GM12878 (cell line): ENCODE results near the gene SIGLECL1. TPM values are rescaled to one million over a fixed set of nuclear protein-coding genes. Genes with fewer than 3 reads are reported as not detected.

ENCODE experiments used
- ATAC-seq: fragments of 200-7000 bp; cut with Tn5 transposase; 3 replicates; pipeline ENCODE4 v1.9.1; 2020; ENCODE audit warnings: mild to moderate bottlenecking, moderate library complexity
- BruUV-seq: library from RNA; stranded (reverse); fragments of 400-500 nt; replicated peaks from 2 replicates; lab custom pipeline; 2021; lab: Mats Ljungman, UMichigan
- CTCF ChIA-PET: fragments of 300-600 bp; sonication (Branson Sonifier 250); formaldehyde crosslinking; extraction: SDS; loops from one replicate; lab custom pipeline; 2021; ENCODE audit warnings: inconsistent platforms; lab: Yijun Ruan, JAX
- POLR2A ChIA-PET: fragments of 350-600 bp; formaldehyde crosslinking; extraction: SDS; loops from one replicate; lab custom pipeline; 2021; ENCODE audit warnings: inconsistent platforms; lab: Charles Lee
- RAD21 ChIA-PET: fragments of 300-600 bp; sonication (Branson Sonifier 250); formaldehyde crosslinking; loops from one replicate; lab custom pipeline; 2023; ENCODE audit warnings: antibody characterized with exemption; ENCODE audit not compliant: unreplicated experiment; lab: Charles Lee
- SMC1A ChIA-PET: fragments of 300-600 bp; sonication (Branson Sonifier 250); formaldehyde crosslinking; loops from one replicate; lab custom pipeline; 2023; ENCODE audit not compliant: unreplicated experiment, uncharacterized antibody; lab: Charles Lee
- DNase-seq: peaks from one replicate; pipeline ENCODE4 v3.0.0-alpha.2; 2011; ENCODE audit warnings: low read depth, low spot score
- FAIRE-seq: peaks from 3 replicates; lab custom pipeline; 2011; peaks lifted over from hg19 to GRCh38; lab: Jason Lieb, UNC
- H2AFZ ChIP-seq: 2 replicates; pipeline ENCODE4 v1.6.0; 2011; ENCODE audit warnings: low read depth, low read length, control low read depth; ENCODE audit not compliant: control insufficient read depth
- H3K27ac ChIP-seq: 2 replicates; pipeline ENCODE4 v1.5.1; 2011; ENCODE audit warnings: control low read depth; ENCODE audit not compliant: control insufficient read depth, insufficient read depth
- H3K27me3 ChIP-seq, 2 experiments: replicated peaks in 1 of 2; 2 replicates each; pipeline versions ENCODE4 v1.6.0 to v1.6.1; 2011; ENCODE audit warnings: low read length in 1 of 2; ENCODE audit not compliant: control insufficient read depth in 2 of 2, insufficient read depth in 2 of 2
- H3K36me3 ChIP-seq, 2 experiments: 2 replicates each; pipeline ENCODE4 v1.5.1; 2011; ENCODE audit warnings: low read length in 1 of 2; ENCODE audit not compliant: control insufficient read depth in 2 of 2, insufficient read depth in 2 of 2
- H3K4me1 ChIP-seq: 2 replicates; pipeline ENCODE4 v1.6.1; 2011; ENCODE audit warnings: mild to moderate bottlenecking, low read length, moderate library complexity, mixed read lengths; ENCODE audit not compliant: control insufficient read depth, insufficient read depth
- H3K4me2 ChIP-seq: 2 replicates; pipeline ENCODE4 v1.6.0; 2011; ENCODE audit warnings: control low read depth; ENCODE audit not compliant: control insufficient read depth, insufficient read depth
- H3K4me3 ChIP-seq: fragments of 200-600 bp; sonication (generic); 2 replicates; pipeline ENCODE4 v1.5.1; 2016
- H3K79me2 ChIP-seq: 2 replicates; pipeline ENCODE4 v1.6.0; 2011; ENCODE audit warnings: low read length; ENCODE audit not compliant: control insufficient read depth, insufficient read depth
- H3K9ac ChIP-seq: 2 replicates; pipeline ENCODE4 v1.8.0; 2011; ENCODE audit warnings: low read length, control low read depth, mixed read lengths; ENCODE audit not compliant: control insufficient read depth, insufficient read depth
- H3K9me3 ChIP-seq: replicated peaks from 3 replicates; pipeline ENCODE4 v1.5.1; 2011; ENCODE audit warnings: mild to moderate bottlenecking, low read length; ENCODE audit not compliant: control insufficient read depth, insufficient read depth
- H4K20me1 ChIP-seq: 2 replicates; pipeline ENCODE4 v1.6.0; 2011; ENCODE audit not compliant: control insufficient read depth, insufficient read depth
- BCL11A ChIP-seq: IDR thresholded peaks from 2 replicates; pipeline ENCODE4 v1.6.1; 2011; ENCODE audit warnings: low read depth, low read length
- HDGF ChIP-seq: fragments of 450-650 bp; IDR thresholded peaks from 2 replicates; pipeline ENCODE4 v1.6.1; 2016; ENCODE audit warnings: antibody characterized with exemption
- HSF1 ChIP-seq: fragments of 150-350 bp; IDR thresholded peaks from 2 replicates; pipeline ENCODE4 v1.6.1; 2014; ENCODE audit warnings: mild to moderate bottlenecking, low read depth, low read length
- IKZF2 ChIP-seq, 2 experiments: fragments of 450-650 bp; IDR thresholded peaks; 2 replicates each; pipeline ENCODE4 v1.6.1; 2017; ENCODE audit warnings: mild to moderate bottlenecking in 2 of 2, moderate library complexity in 2 of 2
- IRF3 ChIP-seq: fragments of 450-650 bp; IDR thresholded peaks from 2 replicates; pipeline ENCODE4 v1.6.1; 2014; ENCODE audit warnings: mild to moderate bottlenecking
- MYC ChIP-seq: IDR thresholded peaks from 2 replicates; pipeline ENCODE4 v1.6.1; 2011; ENCODE audit warnings: mild to moderate bottlenecking, low read length, moderate library complexity, inconsistent platforms; ENCODE audit not compliant: insufficient read depth, insufficient replicate concordance, insufficient read length, severe bottlenecking
- NFIC ChIP-seq: IDR thresholded peaks from 2 replicates; pipeline ENCODE4 v1.6.1; 2012; ENCODE audit warnings: low read depth, mild to moderate bottlenecking, inconsistent platforms, low read length, moderate library complexity
- NRF1 ChIP-seq: conservative IDR thresholded peaks from 2 replicates; pipeline ENCODE4 v1.6.1; 2011; ENCODE audit warnings: mild to moderate bottlenecking, low read depth, low read length, improper control_type of control experiment
- PBX3 ChIP-seq: IDR thresholded peaks from 2 replicates; pipeline ENCODE4 v1.6.1; 2011; ENCODE audit warnings: mild to moderate bottlenecking, low read depth, low read length, moderate library complexity; ENCODE audit not compliant: insufficient replicate concordance
- RAD51 ChIP-seq: fragments of 450-650 bp; IDR thresholded peaks from 2 replicates; pipeline ENCODE4 v1.6.1; 2016; ENCODE audit warnings: moderate library complexity, mild to moderate bottlenecking, inconsistent platforms
- RUNX3 ChIP-seq: IDR thresholded peaks from 2 replicates; pipeline ENCODE4 v1.6.1; 2012; ENCODE audit warnings: low read length, inconsistent platforms
- SIX5 ChIP-seq: IDR thresholded peaks from 2 replicates; pipeline ENCODE4 v1.6.1; 2011; ENCODE audit warnings: mild to moderate bottlenecking, low read depth, low read length, moderate library complexity; ENCODE audit not compliant: severe bottlenecking
- STAT1 ChIP-seq: fragments of 450-650 bp; conservative IDR thresholded peaks from 2 replicates; pipeline ENCODE4 v1.6.1; 2014; ENCODE audit warnings: antibody characterized with exemption, mild to moderate bottlenecking
- ZSCAN29 ChIP-seq: fragments of 450-650 bp; IDR thresholded peaks from 2 replicates; pipeline ENCODE4 v1.6.1; 2017; ENCODE audit warnings: mild to moderate bottlenecking, moderate library complexity
- WGBS: methylation state at CpG from one replicate; pipeline ENCODE4 v1.1.6; 2016; ENCODE audit warnings: low lambda C conversion rate; ENCODE audit not compliant: insufficient replicate concordance, insufficient coverage; ENCODE audit errors: missing lambda C conversion rate; 5-methylcytosine and 5-hydroxymethylcytosine counted together
- in situ Hi-C: fragments of 300-500 bp; cut with MboI; formaldehyde crosslinking; loops from 9 replicates; pipeline ENCODE4 v1.14.3; 2018; ENCODE audit warnings: mixed read lengths
- intact Hi-C: fragments of 100-400 bp; cut with micrococcal nuclease; formaldehyde crosslinking; loops from one replicate; pipeline ENCODE4 v1.14.2; 2022; ENCODE audit not compliant: unreplicated experiment
- polyA plus RNA-seq, 11 experiments: library from polyadenylated mRNA; depleted of rRNA in 4 of 11; unstranded in 6 of 11; stranded (reverse) in 5 of 11; fragments of >200 nt; fragmentation: Nextera tagmentation in 4 of 11; fragmentation: Illumina TruSeq in 1 of 11; extraction: Ambion mirVana in 4 of 11; extraction: Trizol in 1 of 11; gene quantifications; 1 replicate in 1 of 11; 2 replicates in 10 of 11; pipeline versions ENCODE4 v1.2.1 to v1.2.3, GENCODE V29; 2011 to 2016; ENCODE audit warnings: inconsistent platforms in 2 of 11, missing spikeins in 2 of 11, low read depth in 1 of 11
- total RNA-seq, 4 experiments: library from RNA; depleted of rRNA in 3 of 4; stranded (reverse); fragments of >200 nt in 3 of 4; fragmentation: Illumina TruSeq in 1 of 4; extraction: Trizol in 1 of 4; gene quantifications; 2 replicates each; pipeline versions ENCODE4 v1.2.1 to v1.2.3, GENCODE V29; 2013 to 2021

The SIGLECL1 gene
- total and polyA plus RNA-seq, 10 of the 15 experiments (the other 5 are each of a cell fraction or from before 2014, with no cell fraction given): not detected

DNA sequence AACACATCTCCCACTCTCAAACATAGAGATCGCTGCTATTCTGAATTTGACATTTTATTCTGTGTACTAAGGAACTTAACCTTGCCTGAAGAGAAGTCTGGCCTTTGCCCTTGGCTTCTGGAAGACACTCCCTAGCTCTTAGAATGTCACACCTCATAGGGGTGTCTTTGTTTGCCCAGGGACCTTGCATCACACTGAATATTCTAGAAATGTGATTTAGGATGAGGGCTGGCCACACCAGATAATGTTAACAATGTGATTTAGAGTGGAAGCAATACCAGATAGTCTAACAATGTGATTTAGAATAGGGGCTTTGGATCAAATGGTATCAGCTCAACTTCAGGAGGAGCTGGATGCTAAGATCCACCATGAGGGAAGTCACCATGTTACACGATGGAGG is 6.6 kb downstream of the SIGLECL1 start:
- in situ Hi-C loops: loop anchor here (5.0 kb wide), 1 partner anchor 100 kb away; no protein-coding TSS in a partner anchor
- H3K9me3 ChIP-seq: no peaks in the 10 kb centered on the region
- intact Hi-C loops: no loop called here
- no peak for DNase-seq
- no peak for TF ChIP-seq PBX3
- TF ChIP-seq NRF1: no peak
- TF ChIP-seq RUNX3: no peak
- no peak for TF ChIP-seq BCL11A
- TF ChIP-seq IRF3: no peak
- TF ChIP-seq MYC: no peak
- TF ChIP-seq SIX5: no peak
- TF ChIP-seq HSF1: no peak
- TF ChIP-seq HDGF: no peak
- TF ChIP-seq STAT1: no peak
- TF ChIP-seq NFIC: no peak
- TF ChIP-seq RAD51: no peak
- TF ChIP-seq IKZF2 (IDR thresholded peaks at IDR 0.05): no peak
- TF ChIP-seq ZSCAN29: no peak
- TF ChIP-seq, all 136 proteins: peak for 0
- Histone ChIP-seq H3K4me1 (no peaks in the 10 kb centered on the region), H3K9ac (no peak overlapping the region), H3K4me2 (no peak overlapping the region), H2AFZ (no peak overlapping the region), H3K27ac (no peak overlapping the region), H3K36me3 (no peaks in the 10 kb centered on the region), H3K27me3 (no peaks in the 10 kb centered on the region; a peak in 1 of 4 replicates), H3K79me2 (no peaks in the 10 kb centered on the region), H4K20me1 (no peaks in the 10 kb centered on the region), H3K4me3 (no peak overlapping the region)
- CTCF ChIA-PET: interaction anchor here (1.7 to 6.6 kb wide), 2 partner anchors 12 to 99 kb away, joined by 4 to 121 read pairs; no protein-coding TSS in a partner anchor
- POLR2A ChIA-PET: no interaction called here
- FAIRE-seq (no peak), ATAC-seq (no peak)
- RAD21 ChIA-PET: interaction anchor here (1.1 to 1.4 kb wide), 3 partner anchors 96 to 101 kb away, joined by 3 to 4 read pairs (median 3); no protein-coding TSS in a partner anchor
- WGBS: 2% methylated on average over 2 of the region's 2 CpGs
- SMC1A ChIA-PET: interaction anchor here (1.0 to 1.2 kb wide), 2 partner anchors 99 to 100 kb away, joined by 3 read pairs; no protein-coding TSS in a partner anchor
- BruUV-seq: no TSS peak
